GM23248 (cell line): ENCODE results near the gene AFAP1. TPM values are rescaled to one million over a fixed set of nuclear protein-coding genes. Genes with fewer than 3 reads are reported as not detected.

Experiments
- DNase-seq: peaks from one replicate; pipeline ENCODE4 v3.0.0-alpha.2; 2015
- H2AFZ ChIP-seq: fragments of 200-600 bp; sonication (generic); 2 replicates; pipeline ENCODE4 v1.6.1; 2016; ENCODE audit warnings: antibody characterized with exemption
- H3F3A ChIP-seq: fragments of 200-600 bp; sonication (generic); 2 replicates; pipeline ENCODE4 v1.6.1; 2016; ENCODE audit warnings: mild to moderate bottlenecking, antibody characterized with exemption, mixed run types; ENCODE audit not compliant: insufficient read depth
- H3K27ac ChIP-seq: fragments of 200-600 bp; sonication (generic); 2 replicates; pipeline ENCODE4 v1.5.1; 2016; ENCODE audit warnings: mild to moderate bottlenecking
- H3K27me3 ChIP-seq: fragments of 200-600 bp; sonication (generic); replicated peaks from 2 replicates; pipeline ENCODE4 v1.6.1; 2016; ENCODE audit warnings: mild to moderate bottlenecking; ENCODE audit not compliant: insufficient read depth
- H3K36me3 ChIP-seq: fragments of 200-600 bp; sonication (generic); 2 replicates; pipeline ENCODE4 v1.6.1; 2016; ENCODE audit warnings: low read depth, mild to moderate bottlenecking
- H3K4me1 ChIP-seq: fragments of 200-600 bp; sonication (generic); 2 replicates; pipeline ENCODE4 v1.6.1; 2016; ENCODE audit warnings: mild to moderate bottlenecking; ENCODE audit not compliant: insufficient read depth
- H3K4me2 ChIP-seq: fragments of 200-600 bp; sonication (generic); one replicate; pipeline ENCODE4 v1.6.1; 2016; ENCODE audit warnings: mild to moderate bottlenecking; ENCODE audit not compliant: unreplicated experiment
- H3K4me3 ChIP-seq: fragments of 200-600 bp; sonication (generic); 2 replicates; pipeline ENCODE4 v1.5.1; 2016; ENCODE audit warnings: mild to moderate bottlenecking
- H3K79me2 ChIP-seq: fragments of 200-600 bp; sonication (generic); 2 replicates; pipeline ENCODE4 v1.6.1; 2016; ENCODE audit warnings: mild to moderate bottlenecking; ENCODE audit not compliant: insufficient read depth
- H3K9ac ChIP-seq: fragments of 200-600 bp; sonication (generic); 2 replicates; pipeline ENCODE4 v1.6.1; 2016; ENCODE audit warnings: mild to moderate bottlenecking
- H3K9me2 ChIP-seq: fragments of 200-600 bp; sonication (generic); 2 replicates; pipeline ENCODE4 v1.6.1; 2016; ENCODE audit warnings: mixed run types, mild to moderate bottlenecking, moderate library complexity; ENCODE audit not compliant: insufficient read depth
- H3K9me3 ChIP-seq: fragments of 200-600 bp; sonication (generic); one replicate; pipeline ENCODE4 v1.6.1; 2017; ENCODE audit warnings: low read depth
- H4K20me1 ChIP-seq: fragments of 200-600 bp; sonication (generic); 2 replicates; pipeline ENCODE4 v1.6.0; 2016; ENCODE audit not compliant: insufficient read depth
- EZH2 ChIP-seq: fragments of 200-600 bp; sonication (generic); IDR thresholded peaks from 2 replicates; pipeline ENCODE4 v1.6.1; 2018; ENCODE audit warnings: antibody characterized with exemption, mild to moderate bottlenecking; ENCODE audit not compliant: insufficient read depth, poor library complexity, severe bottlenecking
- EZH2phosphoT487 ChIP-seq: fragments of 200-600 bp; sonication (generic); IDR thresholded peaks from 2 replicates; pipeline ENCODE4 v1.6.1; 2018; ENCODE audit warnings: antibody characterized with exemption, moderate library complexity, mild to moderate bottlenecking, low read depth; ENCODE audit not compliant: insufficient read depth
- WGBS, 2 experiments: methylation state at CpG; one replicate each; pipeline ENCODE4 v1.1.6; 2015 to 2017; ENCODE audit warnings: low lambda C conversion rate in 2 of 2, low coverage in 1 of 2; ENCODE audit errors: missing lambda C conversion rate in 2 of 2; 5-methylcytosine and 5-hydroxymethylcytosine counted together
- in situ Hi-C: fragments of 300-500 bp; cut with MboI; formaldehyde crosslinking; loops from 2 replicates; pipeline ENCODE4 v1.15.0; 2020
- polyA plus RNA-seq: library from polyadenylated mRNA; unstranded; fragments of >200 nt; fragmentation: Nextera tagmentation; extraction: Ambion mirVana; gene quantifications from 2 replicates; pipeline ENCODE4 v1.2.1, GENCODE V29; 2016
- total RNA-seq: library from RNA; depleted of rRNA; stranded (reverse); fragments of >200 nt; shearing (Covaris generic); gene quantifications from 2 replicates; pipeline ENCODE4 v1.2.3, GENCODE V29; 2014

Gene AFAP1
- total and polyA plus RNA-seq, 2 experiments from 2014 or later, result 54.4 to 103 TPM

GRCh38 chr4:7740866-7741525 lies 198.7 kb downstream of the AFAP1 start:
- Histone ChIP-seq H3K4me2 (no peak overlapping the region), H3K4me3 (no peak overlapping the region), H3K27ac (no peak overlapping the region), H3K9me3 (no peaks in the 10 kb centered on the region), H3K9ac (no peak overlapping the region), H3F3A (no peaks in the 10 kb centered on the region), H2AFZ (no peak overlapping the region), H3K27me3 (no peaks in the 10 kb centered on the region), H3K36me3 (no peaks in the 10 kb centered on the region), H3K79me2 (no peaks in the 10 kb centered on the region), H4K20me1 (no peaks in the 10 kb centered on the region), H3K9me2 (no peaks in the 10 kb centered on the region), H3K4me1 (no peaks in the 10 kb centered on the region)
- TF ChIP-seq EZH2phosphoT487 (no peak), EZH2 (no peak)
- in situ Hi-C loops, result no loop called here
- DNase-seq, result no peak
- 86 to 91% methylated on average over 18 to 19 of the region's 19 CpGs for WGBS, 2 experiments

GRCh38 chr4:7739918-7740865 lies 199.5 kb downstream of the AFAP1 start:
- Histone ChIP-seq H3K9ac (no peak overlapping the region), H3K79me2 (no peaks in the 10 kb centered on the region), H3F3A (no peaks in the 10 kb centered on the region), H4K20me1 (no peaks in the 10 kb centered on the region), H3K36me3 (no peaks in the 10 kb centered on the region), H3K4me2 (no peak overlapping the region), H3K4me1 (no peaks in the 10 kb centered on the region), H3K27ac (no peak overlapping the region), H3K9me2 (no peaks in the 10 kb centered on the region), H3K9me3 (no peaks in the 10 kb centered on the region), H2AFZ (no peak overlapping the region), H3K4me3 (no peak overlapping the region), H3K27me3 (no peaks in the 10 kb centered on the region)
- 84 to 88% methylated on average over 33 to 45 of the region's 45 CpGs for WGBS, 2 experiments
- in situ Hi-C loops, result no loop called here
- DNase-seq, result no peak
- TF ChIP-seq EZH2 (no peak), EZH2phosphoT487 (no peak)

GRCh38 chr4:7739077-7739917 lies 200.4 kb downstream of the AFAP1 start:
- Histone ChIP-seq H3K4me3 (no peak overlapping the region), H3K79me2 (no peaks in the 10 kb centered on the region), H3K9me2 (no peaks in the 10 kb centered on the region), H3K9me3 (no peaks in the 10 kb centered on the region), H2AFZ (no peak overlapping the region), H3K27me3 (no peaks in the 10 kb centered on the region), H3K9ac (no peak overlapping the region), H4K20me1 (no peaks in the 10 kb centered on the region), H3K27ac (no peak overlapping the region), H3K4me2 (no peak overlapping the region), H3F3A (no peaks in the 10 kb centered on the region), H3K4me1 (no peaks in the 10 kb centered on the region), H3K36me3 (no peaks in the 10 kb centered on the region)
- no peak for TF ChIP-seq EZH2
- no peak for TF ChIP-seq EZH2phosphoT487
- DNase-seq, result no peak
- in situ Hi-C loops, result no loop called here
- WGBS, 2 experiments, result 87 to 91% methylated on average over 29 to 37 of the region's 37 CpGs

GRCh38 chr4:7738458-7739076 lies 201.1 kb downstream of the AFAP1 start:
- H3K9me2 ChIP-seq, result no peaks in the 10 kb centered on the region
- H3K36me3 ChIP-seq, result no peaks in the 10 kb centered on the region
- H3K9ac ChIP-seq, result no peak overlapping the region
- H3K9me3 ChIP-seq, result no peaks in the 10 kb centered on the region
- H3K27ac ChIP-seq, result no peak overlapping the region
- no peaks in the 10 kb centered on the region for H3K27me3 ChIP-seq
- TF ChIP-seq EZH2phosphoT487, result no peak
- TF ChIP-seq EZH2, result no peak
- DNase-seq, result no peak
- H4K20me1 ChIP-seq, result no peaks in the 10 kb centered on the region
- WGBS, 2 experiments, result 91 to 92% methylated on average over 29 to 32 of the region's 32 CpGs
- H3K79me2 ChIP-seq, result no peaks in the 10 kb centered on the region
- no peak overlapping the region for H2AFZ ChIP-seq
- in situ Hi-C loops, result no loop called here
- no peak overlapping the region for H3K4me2 ChIP-seq
- no peaks in the 10 kb centered on the region for H3F3A ChIP-seq
- no peaks in the 10 kb centered on the region for H3K4me1 ChIP-seq
- H3K4me3 ChIP-seq, result no peak overlapping the region
